ENCODE measurements around the gene TECRL.

The TECRL gene

DNA sequence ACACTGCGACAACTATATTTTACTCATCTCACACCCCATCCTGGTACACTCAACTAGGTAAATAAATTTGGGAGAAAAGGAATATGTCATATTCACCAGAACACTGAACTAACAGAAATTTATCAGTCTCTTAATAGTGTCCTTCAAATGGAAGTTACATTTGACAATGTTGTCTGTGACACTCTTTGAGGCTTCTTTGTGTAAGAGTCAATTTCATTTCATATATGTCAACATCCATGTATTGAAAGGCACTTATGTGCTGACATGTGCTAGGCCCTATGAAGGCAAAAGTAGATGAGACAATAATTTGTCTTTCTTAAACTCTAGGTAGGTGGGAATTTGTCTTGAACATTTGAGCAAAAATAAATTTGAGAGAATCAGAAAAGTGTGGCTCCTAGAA is 82.0 kb downstream of the TECRL start:
- DNase-seq = no peak

- no peak for DNase-seq
Observed at GRCh38 chr4:64326507-64326906, 82.7 kb downstream of the TECRL start.

- no peak for DNase-seq
Observed at GRCh38 chr4:64306255-64306565, 103.0 kb downstream of the TECRL start.

- DNase-seq = no peak
Observed at GRCh38 chr4:64305565-64306254, 103.5 kb downstream of the TECRL start.

DNA sequence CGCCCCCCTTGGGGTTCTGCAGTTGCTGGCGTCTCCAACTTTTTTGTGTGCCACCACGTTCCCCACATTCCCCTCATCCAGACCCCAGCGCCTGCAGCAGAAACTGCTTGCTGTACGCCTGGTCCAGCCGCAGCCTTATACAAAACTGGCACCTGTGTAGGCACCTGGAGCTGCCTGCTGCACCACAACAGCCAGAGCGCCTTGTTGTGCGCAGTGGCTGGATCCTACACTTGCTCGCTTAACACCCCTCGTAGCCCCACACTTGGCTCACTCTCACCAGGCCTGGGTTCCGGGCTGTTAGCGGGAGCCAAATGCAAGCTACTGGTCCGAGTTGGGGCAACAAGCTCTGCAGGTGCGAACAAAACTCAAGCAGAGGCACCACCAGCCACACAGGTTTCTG is 136.8 kb downstream of the TECRL start:
- no peak for DNase-seq

GRCh38 chr4:64271601-64272081 is 137.6 kb downstream of the TECRL start:
- no peak for DNase-seq

GRCh38 chr4:64266669-64267068 is 142.6 kb downstream of the TECRL start:
- DNase-seq = no peak

DNA sequence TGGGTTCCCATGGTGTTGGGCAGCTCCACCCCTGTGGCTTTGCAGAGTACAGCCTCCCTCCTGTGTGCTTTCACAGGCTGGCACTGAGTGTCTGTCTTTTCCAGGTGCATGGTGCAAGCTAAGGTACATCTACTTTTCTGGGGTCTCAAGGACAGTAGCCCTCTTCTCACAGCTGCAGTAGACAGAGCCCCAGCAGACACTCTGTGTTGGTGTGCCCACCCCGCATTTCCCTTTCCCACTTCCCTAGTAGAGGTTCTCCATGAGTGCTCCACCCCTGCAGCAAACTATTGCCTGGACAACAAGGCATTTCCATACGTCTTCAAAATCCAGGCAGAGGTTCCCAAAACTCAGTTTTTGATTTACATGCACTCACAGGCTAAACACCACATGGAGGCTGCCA is 143.0 kb downstream of the TECRL start:
- DNase-seq = no peak

- DNase-seq = no peak
Observed at GRCh38 chr4:64251781-64252180, 157.5 kb downstream of the TECRL start.

DNA sequence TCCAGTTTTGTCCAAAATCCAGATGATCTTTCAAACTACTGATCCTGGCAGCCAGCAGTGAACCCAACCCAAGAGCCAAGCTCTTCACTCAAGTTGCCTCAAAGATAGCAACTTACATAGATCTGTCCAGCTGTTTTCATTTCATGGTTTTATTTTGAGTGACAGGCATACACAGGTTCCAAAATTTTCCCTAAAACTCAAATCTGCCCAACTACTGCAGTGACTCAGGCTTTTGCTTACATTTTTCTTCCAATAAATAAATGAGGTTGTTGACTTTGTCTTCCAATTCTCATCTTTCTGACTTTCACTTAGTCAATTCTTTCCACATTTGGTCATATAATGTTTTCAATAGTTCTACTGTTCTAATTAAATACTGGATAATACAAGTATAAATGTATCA is 158.8 kb downstream of the TECRL start:
- no peak for DNase-seq

DNA sequence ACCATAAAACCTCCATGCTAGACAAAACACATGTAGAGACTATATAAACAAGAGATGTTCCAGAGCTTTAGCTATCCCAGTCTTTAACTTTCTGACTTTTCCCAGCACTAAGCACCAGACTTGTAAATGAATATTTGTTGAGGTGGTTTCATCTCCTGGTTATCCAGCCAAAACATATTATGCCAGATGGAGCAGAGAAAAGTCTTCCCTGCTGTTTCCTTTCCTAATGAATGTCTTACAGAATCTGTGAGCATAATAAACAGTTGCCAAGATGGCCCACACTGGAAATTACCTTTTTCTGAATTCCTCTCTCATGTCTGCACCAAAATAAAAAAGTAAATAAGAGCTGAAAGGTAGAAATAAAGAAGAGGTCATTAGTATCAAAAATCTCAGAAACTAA is 159.2 kb downstream of the TECRL start:
- DNase-seq = no peak

DNA sequence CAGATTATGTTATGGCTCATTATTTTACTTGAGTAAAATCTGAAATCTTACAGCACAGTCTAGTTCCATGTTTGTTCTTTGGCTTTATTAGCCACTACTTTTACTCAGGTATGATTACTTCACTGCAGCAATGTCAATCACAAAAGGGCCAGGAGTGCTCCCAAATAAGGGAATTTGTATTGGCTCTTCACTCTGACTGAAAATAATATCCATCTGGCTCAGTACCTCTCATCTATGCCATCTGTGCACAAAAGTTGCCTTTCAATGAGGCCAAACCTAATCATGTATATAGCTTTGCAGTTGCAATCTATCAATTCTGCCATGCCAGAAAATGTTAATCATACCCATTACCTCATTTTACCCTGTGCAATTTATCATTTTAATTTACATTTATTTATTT is 161.1 kb downstream of the TECRL start:
- no peak for DNase-seq

DNA sequence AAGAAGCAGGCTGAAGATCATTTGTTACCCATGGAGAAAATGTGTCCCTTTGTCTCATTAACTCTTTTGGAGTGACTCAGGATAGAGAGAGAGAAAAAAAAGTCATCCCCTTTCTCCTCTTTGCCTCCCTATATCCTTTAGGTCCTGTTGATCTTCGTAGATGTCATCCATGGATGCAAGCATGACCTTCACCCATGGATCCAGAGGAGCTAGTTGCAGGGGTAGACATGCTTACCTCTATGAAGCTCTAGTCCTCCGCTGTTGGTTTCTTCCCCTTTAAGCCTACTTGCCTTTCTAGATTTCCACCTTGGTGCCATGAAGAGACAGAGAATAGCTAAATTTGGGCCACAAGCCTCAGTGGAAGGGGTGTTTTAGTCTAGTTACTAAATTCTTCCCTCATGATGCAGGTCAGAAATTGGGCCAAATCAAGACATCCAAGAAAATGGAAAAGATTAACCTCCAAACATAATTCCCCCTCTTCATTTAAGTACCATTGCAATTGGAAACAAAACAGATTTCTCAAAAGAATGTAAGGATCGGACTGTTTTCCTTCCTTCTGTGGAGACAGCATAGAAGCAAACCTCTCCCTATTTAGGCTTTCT is 178.4 kb downstream of the TECRL start:
- peak in 2 of 4 experiments; percentile 6 to 33 for DNase-seq
